PC-9 (cell line): ENCODE data around the gene UTP4. TPM values are rescaled to one million over a fixed set of nuclear protein-coding genes. Genes with fewer than 3 reads are reported as not detected.

Source experiments
- BruUV-seq: library from RNA; stranded (reverse); fragments of 400-500 nt; replicated peaks from 2 replicates; lab custom pipeline; 2021; lab: Mats Ljungman, UMichigan
- CTCF ChIA-PET: fragments of 300-600 bp; sonication (Branson Sonifier 250); formaldehyde crosslinking; loops from one replicate; lab custom pipeline; 2022; ENCODE audit warnings: antibody characterized with exemption; lab: Charles Lee
- POLR2A ChIA-PET: fragments of 300-600 bp; sonication (Branson Sonifier 250); formaldehyde crosslinking; loops from one replicate; lab custom pipeline; 2022; ENCODE audit warnings: antibody characterized with exemption; ENCODE audit not compliant: unreplicated experiment; lab: Charles Lee
- DNase-seq, 2 experiments: peaks; one replicate each; pipeline versions ENCODE4 v3.0.0 to v3.0.0-alpha.2; 2015 to 2022; ENCODE audit warnings: mixed read lengths in 1 of 2
- H2AFZ ChIP-seq: fragments of 200-600 bp; sonication (generic); 2 replicates; pipeline ENCODE4 v1.8.1; 2017; ENCODE audit warnings: antibody characterized with exemption
- H3F3A ChIP-seq: fragments of 200-600 bp; sonication (generic); 2 replicates; pipeline ENCODE4 v1.8.1; 2017; ENCODE audit warnings: antibody characterized with exemption, mild to moderate bottlenecking, low read depth; ENCODE audit not compliant: insufficient read depth
- H3K27ac ChIP-seq: fragments of 200-600 bp; sonication (generic); 2 replicates; pipeline ENCODE4 v1.6.1; 2016; ENCODE audit warnings: mixed run types
- H3K27me3 ChIP-seq: fragments of 200-600 bp; sonication (generic); 2 replicates; pipeline ENCODE4 v1.6.1; 2016; ENCODE audit warnings: low read depth, mixed run types; ENCODE audit not compliant: insufficient read depth
- H3K36me3 ChIP-seq: fragments of 200-600 bp; sonication (generic); 2 replicates; pipeline ENCODE4 v1.6.1; 2016; ENCODE audit warnings: low read depth, mixed run types
- H3K4me1 ChIP-seq: fragments of 200-600 bp; sonication (generic); replicated peaks from 2 replicates; pipeline ENCODE4 v1.6.1; 2016; ENCODE audit warnings: mixed run types; ENCODE audit not compliant: insufficient read depth
- H3K4me2 ChIP-seq: fragments of 200-600 bp; sonication (generic); 2 replicates; pipeline ENCODE4 v1.6.1; 2017; ENCODE audit warnings: mixed run types
- H3K4me3 ChIP-seq: fragments of 200-600 bp; sonication (generic); 2 replicates; pipeline ENCODE4 v1.6.1; 2016; ENCODE audit warnings: mixed run types
- H3K79me2 ChIP-seq: fragments of 200-600 bp; sonication (generic); 2 replicates; pipeline ENCODE4 v1.6.1; 2017; ENCODE audit warnings: low read depth, mixed run types
- H3K9me2 ChIP-seq: fragments of 200-600 bp; sonication (generic); 2 replicates; pipeline ENCODE4 v1.8.1; 2017; ENCODE audit warnings: mild to moderate bottlenecking; ENCODE audit not compliant: insufficient read depth
- H3K9me3 ChIP-seq: fragments of 200-600 bp; sonication (generic); 2 replicates; pipeline ENCODE4 v1.8.1; 2016; ENCODE audit warnings: low read depth; ENCODE audit not compliant: insufficient read depth
- H4K20me1 ChIP-seq: fragments of 200-600 bp; sonication (generic); 2 replicates; pipeline ENCODE4 v1.8.1; 2017; ENCODE audit not compliant: insufficient read depth
- CTCF ChIP-seq: fragments of 200-600 bp; sonication (generic); conservative IDR thresholded peaks from 2 replicates; pipeline ENCODE4 v1.6.1; 2017; ENCODE audit warnings: mixed run types, antibody characterized with exemption, mild to moderate bottlenecking, moderate library complexity
- EZH2 ChIP-seq: fragments of 200-600 bp; sonication (generic); IDR thresholded peaks from 2 replicates; pipeline ENCODE4 v1.8.0; 2017; ENCODE audit warnings: antibody characterized with exemption, low read depth
- intact Hi-C: fragments of 100-400 bp; cut with micrococcal nuclease; formaldehyde crosslinking; loops from one replicate; pipeline ENCODE4 v1.10.0; 2022; ENCODE audit not compliant: unreplicated experiment
- total RNA-seq: library from RNA; stranded (reverse); gene quantifications from 2 replicates; pipeline ENCODE4 v1.2.3, GENCODE V29; 2021

Gene UTP4
- total RNA-seq, 1 experiment from 2014 or later, result 45.9 TPM

- Histone ChIP-seq H2AFZ (no peak overlapping the region), H3K9me2 (no peaks in the 10 kb centered on the region), H3K27me3 (no peaks in the 10 kb centered on the region), H3K36me3 (peaks cover under 1% of the 10 kb centered on the region; the same call in 1 of the 2 replicates), H3F3A (peaks cover 33% of the 10 kb centered on the region; the same call in 1 of the 2 replicates), H3K4me1 (no peaks in the 10 kb centered on the region), H3K9me3 (no peaks in the 10 kb centered on the region), H3K27ac (no peak overlapping the region), H4K20me1 (no peaks in the 10 kb centered on the region), H3K79me2 (no peaks in the 10 kb centered on the region), H3K4me2 (no peak overlapping the region), H3K4me3 (no peak overlapping the region)
- DNase-seq, result no peak
- POLR2A ChIA-PET, result no interaction called here
- intact Hi-C loops, result no loop called here
- CTCF ChIA-PET, result no interaction called here
- BruUV-seq, result no TSS peak
- TF ChIP-seq CTCF (no peak), EZH2 (no peak)
Measured at GRCh38 chr16:69116906-69117305, 15.5 kb upstream of the UTP4 start.

GRCh38 chr16:69118468-69118867 is 14.0 kb upstream of the UTP4 start:
- Histone ChIP-seq H3K4me3 (no peak overlapping the region), H3F3A (peaks cover 30% of the 10 kb centered on the region; the same call in 1 of the 2 replicates), H4K20me1 (0 out of 2 replicates have a peak, but pooled peaks cover under 1% of the 10 kb centered on the region), H3K4me1 (no peaks in the 10 kb centered on the region), H3K27ac (no peak overlapping the region), H3K36me3 (peaks cover 3% of the 10 kb centered on the region; the same call in 1 of the 2 replicates), H2AFZ (no peak overlapping the region), H3K79me2 (peaks cover 8% of the 10 kb centered on the region; the same call in 1 of the 2 replicates), H3K27me3 (no peaks in the 10 kb centered on the region), H3K9me2 (no peaks in the 10 kb centered on the region), H3K9me3 (no peaks in the 10 kb centered on the region), H3K4me2 (no peak overlapping the region)
- POLR2A ChIA-PET, result interaction anchor here (0.8 kb wide), 1 partner anchor 227 kb away, joined by 15 read pairs; no protein-coding TSS in a partner anchor
- DNase-seq, result no peak
- TF ChIP-seq EZH2 (no peak), CTCF (no peak)
- intact Hi-C loops, result no loop called here
- TSS peak; percentile 22 for BruUV-seq
- CTCF ChIA-PET, result no interaction called here

GRCh38 chr16:69118994-69119393 is 13.5 kb upstream of the UTP4 start:
- H2AFZ ChIP-seq, result no peak overlapping the region
- peaks cover 3% of the 10 kb centered on the region; the same call in 1 of the 2 replicates for H3K36me3 ChIP-seq
- no peaks in the 10 kb centered on the region for H3K9me2 ChIP-seq
- no peak overlapping the region for H3K4me3 ChIP-seq
- BruUV-seq, result no TSS peak
- H3K4me2 ChIP-seq, result no peak overlapping the region
- ChIA-PET POLR2A (no interaction called here), CTCF (no interaction called here)
- H4K20me1 ChIP-seq, result 0 out of 2 replicates have a peak, but pooled peaks cover 5% of the 10 kb centered on the region
- H3K27me3 ChIP-seq, result no peaks in the 10 kb centered on the region
- no peaks in the 10 kb centered on the region for H3K4me1 ChIP-seq
- no peak for TF ChIP-seq EZH2
- TF ChIP-seq CTCF, result no peak
- intact Hi-C loops, result no loop called here
- H3F3A ChIP-seq, result peaks cover 34% of the 10 kb centered on the region; the same call in 1 of the 2 replicates
- peaks cover 10% of the 10 kb centered on the region; the same call in 1 of the 2 replicates for H3K79me2 ChIP-seq
- DNase-seq, result no peak
- no peaks in the 10 kb centered on the region for H3K9me3 ChIP-seq
- no peak overlapping the region for H3K27ac ChIP-seq
